ENCODE results near the gene NUFIP2.

DNA sequence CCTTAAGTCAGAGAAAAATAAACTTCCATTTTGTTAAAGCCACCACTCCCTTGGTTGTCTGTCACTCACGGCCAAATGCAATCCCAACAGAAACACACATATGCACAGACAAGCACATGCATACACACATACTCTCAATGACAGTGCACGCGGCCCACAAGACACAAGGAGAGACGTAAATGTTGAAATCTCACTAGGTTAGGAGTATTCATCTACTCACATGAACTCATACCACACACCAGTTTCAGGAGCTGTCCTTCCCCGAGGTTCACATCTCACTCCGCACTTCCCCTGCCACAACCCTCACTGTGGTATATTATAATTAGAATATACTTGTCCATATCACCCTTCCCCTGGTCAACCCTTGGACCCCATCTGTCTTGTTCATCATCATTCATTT lies 77.8 kb downstream of the NUFIP2 start:
- TF ChIP-seq GATA3 (IDR thresholded peaks at IDR 0.05; ENCODE audit: low read depth, low read length): no peak
- no peak for TF ChIP-seq GATA2 (IDR thresholded peaks at IDR 0.05; ENCODE audit: low read depth, low read length)
